NCI-H1092 treated with DMSO at 0.1 percent for 48 hours (cell line): ENCODE results near the gene PYDC2.

Experiments
- DNase-seq: peaks from one replicate; lab custom pipeline; 2025; lab: John Stamatoyannopoulos, UW

Gene PYDC2

GRCh38 chr3:191461113-191461595 lies at the start of gene PYDC2:
Gene PYDC2, plus strand, starts transcription at chr3:191461163. Its CDS starts 0 bp downstream, at chr3:191461163.
- DNase-seq, result no peak

GRCh38 chr3:191412759-191413158 lies 48.2 kb upstream of the PYDC2 start:
- DNase-seq, result no peak

DNA sequence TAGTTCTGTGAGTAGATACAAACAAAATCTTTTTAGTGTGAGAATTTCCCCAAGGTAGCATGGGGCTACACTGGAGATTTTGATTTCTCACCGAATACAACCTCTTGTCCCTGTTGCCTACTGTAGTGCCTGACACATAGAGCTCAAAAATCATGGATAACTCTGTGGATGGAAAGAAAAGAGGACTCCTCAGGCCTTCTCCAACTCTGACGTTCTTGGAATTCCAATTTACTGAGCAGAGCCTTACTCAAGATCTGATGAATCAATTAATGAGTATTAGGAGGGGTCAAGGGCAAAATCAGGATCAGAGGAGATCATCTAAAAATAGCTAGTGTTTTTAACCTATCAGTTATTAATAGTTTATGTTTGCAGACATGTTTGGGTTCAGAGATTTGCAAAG lies 46.7 kb upstream of the PYDC2 start:
- no peak for DNase-seq

DNA sequence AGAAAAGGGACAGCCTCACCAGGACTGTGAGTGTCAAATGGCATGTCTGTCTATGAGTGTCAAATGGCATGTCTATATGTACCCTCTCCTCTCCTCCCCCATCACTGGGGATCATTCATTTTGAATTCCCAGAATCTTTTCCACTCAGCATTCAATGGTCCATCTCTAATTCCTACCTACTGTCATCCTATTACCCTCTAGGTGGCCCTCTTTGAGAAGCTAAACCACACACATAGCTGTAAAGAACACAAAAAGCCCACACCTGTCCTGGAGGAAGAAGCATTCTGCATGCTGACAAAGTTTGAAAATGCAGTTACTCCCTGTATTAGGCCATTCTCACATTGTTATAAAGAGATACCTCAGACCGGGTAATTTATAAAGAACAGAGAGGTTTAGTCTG lies 46.2 kb upstream of the PYDC2 start:
- DNase-seq, result no peak

DNA sequence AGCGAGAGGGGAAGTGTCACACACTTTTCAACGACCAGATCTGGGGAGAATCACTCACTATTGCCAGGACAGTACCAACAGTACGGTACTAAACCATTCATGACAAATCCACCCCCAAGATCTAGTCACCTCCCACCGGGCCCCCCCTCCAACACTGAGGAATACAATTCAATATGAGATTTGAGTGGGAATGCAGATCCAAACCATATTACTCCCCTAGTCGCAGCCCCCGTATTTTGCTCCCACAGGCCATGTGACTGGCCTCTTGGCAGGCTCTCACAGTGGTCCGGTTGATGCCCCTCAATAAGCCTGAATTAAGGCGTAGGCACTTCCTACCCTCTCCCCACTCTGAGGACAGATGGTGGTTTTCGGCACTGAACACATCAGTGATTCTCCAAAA lies 45.4 kb upstream of the PYDC2 start:
- DNase-seq, result no peak

DNA sequence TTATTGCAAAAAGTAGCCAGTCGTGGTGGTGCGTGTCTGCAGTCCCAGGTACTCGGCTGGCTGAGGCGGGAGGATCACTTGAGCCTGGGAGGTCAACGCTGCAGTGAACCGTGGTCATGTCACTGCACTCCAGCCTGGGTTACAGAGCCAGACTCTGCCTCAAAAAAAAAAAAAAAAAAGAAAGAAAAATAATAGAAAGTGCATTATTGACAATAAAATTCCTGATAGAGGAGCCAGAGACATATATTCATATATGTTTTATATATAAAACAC lies 43.6 kb upstream of the PYDC2 start:
- no peak for DNase-seq

- DNase-seq, result no peak
Observed at GRCh38 chr3:191420771-191421170, 40.2 kb upstream of the PYDC2 start.

GRCh38 chr3:191424881-191425280 lies 36.1 kb upstream of the PYDC2 start:
- no peak for DNase-seq

DNA sequence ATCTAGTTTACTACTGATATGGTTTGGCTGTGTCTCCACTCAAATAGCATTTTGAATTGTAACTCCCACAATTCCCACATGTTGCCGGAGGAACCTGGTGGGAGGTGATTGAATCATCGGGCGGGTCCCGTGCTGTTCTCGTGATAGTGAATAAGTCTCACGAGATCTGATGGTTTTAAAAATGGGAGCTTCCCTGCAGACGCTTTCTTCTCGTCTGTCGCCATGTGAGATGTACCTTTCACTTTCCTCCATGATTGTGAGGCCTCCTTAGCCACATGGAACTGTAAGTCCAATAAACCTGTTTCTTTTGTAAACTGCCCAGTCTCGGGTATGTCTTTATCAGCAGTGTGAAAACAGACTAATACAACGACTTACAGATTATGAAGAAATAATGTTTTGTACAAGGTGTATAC lies 35.6 kb upstream of the PYDC2 start:
- DNase-seq, result no peak

DNA sequence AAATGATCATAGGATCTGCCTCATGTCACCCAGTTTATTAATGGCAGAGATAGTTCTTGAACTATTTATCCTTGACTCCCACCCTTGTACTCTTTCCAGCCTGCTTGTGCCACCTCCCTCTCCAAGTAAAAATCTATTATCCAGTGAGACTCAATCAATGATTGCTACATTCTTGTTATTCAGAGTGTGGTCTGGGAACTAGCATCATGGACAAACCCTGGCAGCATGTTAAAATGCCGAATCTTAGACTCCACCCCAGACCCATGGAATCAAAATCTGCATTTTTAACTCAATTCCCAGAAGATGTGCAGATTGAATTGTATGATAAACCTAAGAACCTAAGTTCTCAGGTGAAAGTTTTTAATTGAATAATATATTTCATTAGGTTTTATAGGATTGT lies 34.7 kb upstream of the PYDC2 start:
- DNase-seq, result no peak

- DNase-seq, result no peak
Observed at GRCh38 chr3:191428177-191428576, 32.8 kb upstream of the PYDC2 start.

DNA sequence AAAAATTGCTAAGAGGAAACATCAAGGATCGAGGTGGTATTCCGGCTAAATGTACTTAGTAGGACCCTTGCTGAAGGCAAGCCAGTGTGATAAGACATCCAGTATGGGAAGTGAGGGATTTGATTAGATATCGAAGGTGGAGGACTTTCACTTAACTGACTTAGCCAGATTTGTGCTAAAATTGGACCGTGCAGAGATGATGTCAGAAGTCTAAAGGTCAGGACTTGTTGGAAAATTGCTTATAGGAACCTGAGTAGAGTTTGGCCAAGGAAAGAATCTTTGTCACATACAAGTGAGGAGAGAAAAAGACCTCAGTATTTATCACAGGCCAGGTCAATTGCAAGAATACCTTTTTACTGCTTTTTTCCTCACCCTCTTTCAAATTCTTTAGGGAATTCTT lies 30.9 kb upstream of the PYDC2 start:
- no peak for DNase-seq

DNA sequence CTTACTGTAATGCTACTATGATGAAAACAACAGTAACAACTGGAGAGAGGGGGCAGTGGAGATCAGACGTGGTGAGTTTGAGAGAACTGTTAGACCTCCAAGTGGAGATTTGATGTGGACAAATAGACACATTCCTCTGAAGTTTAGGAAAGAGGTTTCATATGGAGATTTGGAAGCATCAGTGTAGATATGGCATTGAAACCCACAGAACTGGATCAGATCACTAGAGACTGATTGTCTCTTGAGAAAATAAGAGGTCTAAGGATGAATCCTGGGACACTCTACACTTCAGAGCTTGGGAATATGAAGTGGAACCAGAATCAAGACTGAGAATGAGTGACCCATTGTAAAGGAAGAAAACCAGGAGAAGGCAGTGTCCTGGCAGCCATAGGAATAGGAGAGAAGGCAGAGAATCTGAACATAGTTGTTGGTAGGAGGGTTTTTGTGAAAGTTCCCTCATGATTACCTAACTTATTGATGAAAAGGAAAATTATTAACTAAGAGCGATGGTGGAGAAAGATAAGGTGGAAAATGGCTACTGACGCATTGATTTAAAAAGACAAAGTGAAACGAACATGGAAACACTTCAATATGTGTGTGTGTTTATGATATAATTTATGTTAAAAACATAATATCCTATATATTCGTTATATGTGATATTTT lies 29.7 kb upstream of the PYDC2 start:
- no peak for DNase-seq

DNA sequence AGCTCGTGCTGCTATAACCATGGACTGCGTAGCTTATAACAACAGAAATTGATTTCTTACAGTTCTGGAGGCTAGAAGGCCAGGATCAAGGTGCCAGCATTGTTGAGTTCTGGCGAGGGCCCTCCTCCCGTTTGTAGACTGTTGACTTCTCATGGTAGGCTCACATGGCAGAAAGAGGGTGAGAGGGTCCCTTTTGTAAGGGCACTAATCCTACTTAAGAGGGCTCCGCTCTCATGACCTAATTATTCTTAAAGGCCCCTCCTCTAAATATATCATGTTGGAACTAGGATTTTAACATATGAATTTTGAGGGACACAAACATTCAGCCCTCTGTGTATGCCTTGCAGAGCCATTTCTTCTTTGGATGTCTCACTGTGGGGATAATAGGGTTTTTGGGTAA lies 28.8 kb upstream of the PYDC2 start:
- DNase-seq, result no peak

GRCh38 chr3:191434024-191434423 lies 26.9 kb upstream of the PYDC2 start:
- no peak for DNase-seq

- no peak for DNase-seq
Observed at GRCh38 chr3:191435981-191436380, 25.0 kb upstream of the PYDC2 start.

- no peak for DNase-seq
Observed at GRCh38 chr3:191438150-191438814, 22.7 kb upstream of the PYDC2 start.

DNA sequence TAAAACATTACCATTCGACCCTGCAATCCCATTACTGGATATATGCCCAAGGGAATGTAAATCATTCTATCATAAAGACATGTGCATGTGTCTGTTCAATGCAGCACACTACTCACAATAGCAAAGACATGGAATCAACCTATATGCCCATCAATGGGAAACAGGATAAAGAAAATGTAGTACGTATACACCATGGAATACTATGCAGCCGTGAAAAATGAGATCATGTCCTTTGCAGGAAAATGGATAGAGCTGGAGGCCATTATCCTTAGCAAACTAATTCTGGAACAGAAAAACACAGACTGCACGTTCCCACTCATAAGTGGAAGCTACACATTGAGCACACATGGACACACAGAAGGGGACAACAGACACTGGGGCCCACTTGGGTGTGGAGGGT lies 20.4 kb upstream of the PYDC2 start:
- no peak for DNase-seq

DNA sequence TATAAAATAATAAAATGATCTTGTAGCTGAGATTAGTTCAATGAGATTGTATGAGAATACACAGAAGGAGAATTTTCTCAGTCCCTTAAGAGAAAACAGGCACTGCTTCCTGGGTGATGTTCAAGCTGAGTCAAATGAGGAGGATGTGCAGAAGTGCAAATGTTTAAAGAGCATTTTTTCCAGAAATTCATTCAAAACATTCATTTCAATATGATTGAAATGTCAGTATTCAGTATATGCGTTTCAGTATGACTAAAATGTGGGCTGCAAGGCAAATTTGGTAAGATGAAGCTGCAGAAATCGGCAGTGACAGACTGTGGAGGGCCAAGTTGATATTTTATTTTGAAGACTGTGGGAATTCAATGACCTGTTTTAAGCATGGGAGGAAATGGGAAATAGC lies 19.3 kb upstream of the PYDC2 start:
- no peak for DNase-seq

DNA sequence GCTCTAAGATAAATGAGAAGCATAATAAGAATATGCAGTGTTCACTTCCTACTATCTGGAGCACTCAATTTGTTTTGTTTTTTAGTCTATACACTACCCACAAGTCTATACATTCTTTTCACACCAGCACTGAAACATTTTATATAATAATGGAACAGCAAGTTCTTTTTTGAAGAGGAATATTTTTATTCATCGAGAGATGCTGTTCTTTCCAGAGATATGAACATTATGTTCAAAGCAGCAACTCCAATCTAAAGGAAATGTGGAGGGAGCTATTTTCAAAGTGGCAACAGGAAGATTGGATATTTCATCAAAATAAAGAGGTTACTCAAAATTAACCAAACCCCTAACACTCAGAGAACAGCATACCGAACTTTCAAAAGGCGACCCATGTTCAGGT lies 16.4 kb upstream of the PYDC2 start:
- no peak for DNase-seq

- DNase-seq, result no peak
Observed at GRCh38 chr3:191449256-191449655, 11.7 kb upstream of the PYDC2 start.

DNA sequence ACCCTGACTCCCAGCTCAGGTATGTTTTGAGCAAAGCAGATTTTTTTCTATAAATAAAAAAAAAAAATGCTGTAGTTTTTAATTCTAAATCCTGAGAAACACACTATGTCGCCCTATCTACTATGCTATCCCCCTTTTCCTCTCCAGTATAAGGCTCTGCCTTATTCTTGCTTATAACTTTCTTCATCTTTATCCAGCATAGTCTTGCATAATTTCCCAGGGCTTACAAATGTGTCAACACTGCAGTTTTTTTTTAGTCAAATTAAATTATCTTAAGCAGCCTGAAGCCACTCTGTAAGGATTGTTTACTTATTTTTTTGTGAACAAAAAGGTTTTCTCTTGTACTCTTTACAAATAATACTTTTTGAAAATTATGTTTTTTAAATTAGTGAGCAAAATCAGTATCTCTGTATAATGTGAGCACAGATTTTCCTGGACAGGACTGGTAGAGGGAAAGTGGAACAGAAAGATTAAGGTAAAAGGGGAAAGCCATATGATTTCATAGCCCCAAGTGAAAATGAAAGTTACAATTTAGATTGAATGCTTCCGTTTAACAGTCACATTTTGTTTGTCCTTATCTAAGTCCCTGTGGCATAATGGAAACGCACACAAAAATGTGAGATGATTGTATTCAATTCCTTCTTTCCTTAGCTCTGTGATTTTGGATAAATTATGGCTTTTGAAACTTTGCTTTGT lies 5.6 kb upstream of the PYDC2 start:
- DNase-seq, result no peak

DNA sequence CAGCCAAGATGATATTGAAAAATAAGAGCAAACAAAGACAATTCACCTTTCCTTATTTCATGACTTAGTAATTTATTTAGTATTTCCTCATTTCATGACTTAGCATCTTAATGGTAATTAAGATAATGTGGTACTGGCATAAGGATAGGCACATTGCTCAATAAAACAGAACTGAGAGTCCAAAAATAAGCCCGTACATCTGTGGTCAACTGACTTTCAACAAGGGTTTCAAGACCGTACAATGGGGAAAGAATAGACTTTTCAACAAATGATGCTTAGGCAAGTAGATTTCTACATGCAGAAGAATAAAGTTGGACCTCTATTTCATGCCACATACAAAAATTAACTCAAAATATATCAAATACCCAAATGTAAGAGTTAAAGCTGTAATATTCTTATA lies 603 bp upstream of the PYDC2 start:
- no peak for DNase-seq

- no peak for DNase-seq
Observed at GRCh38 chr3:191470080-191470479, 9.1 kb downstream of the PYDC2 start.
